Hepatocyte (in vitro differentiated cells): ENCODE measurements around the gene PAGE2. TPM values are rescaled to one million over a fixed set of nuclear protein-coding genes. Genes with fewer than 3 reads are reported as not detected.
"Not testable (repeated sequence)": the region's sequence is repeated elsewhere in the genome, so short reads cannot be mapped to it uniquely, and the experiment has no call there.

Experiments
- DNase-seq: peaks from one replicate; pipeline ENCODE4 v3.0.0-alpha.2; 2016; ENCODE audit warnings: low spot score
- H2AFZ ChIP-seq: fragments of 200-600 bp; sonication (generic); 2 replicates; pipeline ENCODE4 v1.6.0; 2016; ENCODE audit warnings: antibody characterized with exemption, mild to moderate bottlenecking
- H3K27ac ChIP-seq: fragments of 200-600 bp; sonication (generic); 2 replicates; pipeline ENCODE4 v1.5.1; 2016; ENCODE audit warnings: mild to moderate bottlenecking
- H3K27me3 ChIP-seq: fragments of 200-600 bp; sonication (generic); 2 replicates; pipeline ENCODE4 v1.6.1; 2016
- H3K36me3 ChIP-seq: fragments of 200-600 bp; sonication (generic); replicated peaks from 2 replicates; pipeline ENCODE4 v1.5.1; 2016; ENCODE audit warnings: low read depth; ENCODE audit not compliant: insufficient read depth
- H3K4me1 ChIP-seq: fragments of 200-600 bp; sonication (generic); 2 replicates; pipeline ENCODE4 v1.5.1; 2016; ENCODE audit warnings: mild to moderate bottlenecking, moderate library complexity; ENCODE audit not compliant: insufficient read depth
- H3K4me2 ChIP-seq: fragments of 200-600 bp; sonication (generic); 2 replicates; pipeline ENCODE4 v1.6.0; 2016
- H3K4me3 ChIP-seq: fragments of 200-600 bp; sonication (generic); 2 replicates; pipeline ENCODE4 v1.5.1; 2016; ENCODE audit warnings: mild to moderate bottlenecking
- H3K79me2 ChIP-seq: fragments of 200-600 bp; sonication (generic); 2 replicates; pipeline ENCODE4 v1.6.0; 2017; ENCODE audit warnings: mild to moderate bottlenecking
- H3K9me2 ChIP-seq: fragments of 200-600 bp; sonication (generic); replicated peaks from 2 replicates; pipeline ENCODE4 v1.6.0; 2017; ENCODE audit warnings: mild to moderate bottlenecking; ENCODE audit not compliant: insufficient read depth
- H3K9me3 ChIP-seq: fragments of 200-600 bp; sonication (generic); 2 replicates; pipeline ENCODE4 v1.5.1; 2016; ENCODE audit warnings: low read depth, mild to moderate bottlenecking
- H4K20me1 ChIP-seq: fragments of 200-600 bp; sonication (generic); 2 replicates; pipeline ENCODE4 v1.6.0; 2016; ENCODE audit warnings: mild to moderate bottlenecking; ENCODE audit not compliant: insufficient read depth, poor library complexity, severe bottlenecking
- EZH2 ChIP-seq: fragments of 200-600 bp; sonication (generic); IDR thresholded peaks from 2 replicates; pipeline ENCODE4 v1.6.1; 2016; ENCODE audit warnings: antibody characterized with exemption, mild to moderate bottlenecking, borderline replicate concordance
- EZH2phosphoT487 ChIP-seq: fragments of 200-600 bp; sonication (generic); IDR thresholded peaks from one replicate; pipeline ENCODE4 v1.6.1; 2018; ENCODE audit warnings: antibody characterized with exemption, mild to moderate bottlenecking, low read depth, moderate library complexity; ENCODE audit not compliant: unreplicated experiment, severe bottlenecking
- WGBS: methylation state at CpG from one replicate; pipeline ENCODE4 v1.1.6; 2016; ENCODE audit warnings: low lambda C conversion rate; ENCODE audit errors: missing lambda C conversion rate; 5-methylcytosine and 5-hydroxymethylcytosine counted together
- polyA plus RNA-seq: library from polyadenylated mRNA; unstranded; fragments of >200 nt; fragmentation: Nextera tagmentation; extraction: Ambion mirVana; gene quantifications from 2 replicates; pipeline ENCODE4 v1.2.1, GENCODE V29; 2016
- total RNA-seq: library from RNA; depleted of rRNA; stranded (reverse); fragments of >200 nt; gene quantifications from 2 replicates; pipeline ENCODE4 v1.2.3, GENCODE V29; 2014
- TF ChIP-seq, protein P1 (sequence below): fragments of 200-600 bp; sonication (generic); IDR thresholded peaks from 2 replicates; pipeline ENCODE4 v1.5.1; 2016; ENCODE audit warnings: antibody characterized with exemption, mild to moderate bottlenecking; ENCODE audit not compliant: poor library complexity

PAGE2 gene
- total and polyA plus RNA-seq, 2 experiments from 2014 or later, result not detected

DNA sequence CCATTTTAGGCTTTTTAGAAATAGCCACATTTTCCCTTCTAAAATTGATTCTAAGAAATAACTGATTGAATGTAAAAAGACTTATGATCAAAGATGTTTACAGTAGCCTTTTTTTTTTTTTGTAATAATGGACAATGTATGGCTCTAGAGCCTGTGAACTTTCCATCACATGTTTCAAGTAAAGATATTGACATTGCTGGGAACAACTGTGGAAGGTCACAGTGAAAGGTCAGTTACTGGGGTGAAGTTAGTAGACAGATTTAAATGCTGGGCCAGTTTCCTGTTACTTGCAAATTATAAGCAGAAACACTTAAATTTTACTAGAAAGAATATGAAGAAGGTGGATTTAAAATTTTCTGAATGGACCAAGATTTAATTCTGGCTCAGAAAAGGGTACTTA lies 18.4 kb downstream of the PAGE2 start:
- Histone ChIP-seq H3K79me2 (no peaks in the 10 kb centered on the region), H3K9me3 (no peaks in the 10 kb centered on the region), H4K20me1 (no peaks in the 10 kb centered on the region), H3K27ac (no peak overlapping the region), H3K4me3 (no peak overlapping the region), H3K4me1 (no peaks in the 10 kb centered on the region), H3K4me2 (no peak overlapping the region), H2AFZ (no peak overlapping the region), H3K27me3 (no peaks in the 10 kb centered on the region), H3K36me3 (no peaks in the 10 kb centered on the region), H3K9me2 (no peaks in the 10 kb centered on the region)
- TF ChIP-seq EZH2 (no peak), EZH2phosphoT487 (no peak)
- TF ChIP-seq, protein P1, sequence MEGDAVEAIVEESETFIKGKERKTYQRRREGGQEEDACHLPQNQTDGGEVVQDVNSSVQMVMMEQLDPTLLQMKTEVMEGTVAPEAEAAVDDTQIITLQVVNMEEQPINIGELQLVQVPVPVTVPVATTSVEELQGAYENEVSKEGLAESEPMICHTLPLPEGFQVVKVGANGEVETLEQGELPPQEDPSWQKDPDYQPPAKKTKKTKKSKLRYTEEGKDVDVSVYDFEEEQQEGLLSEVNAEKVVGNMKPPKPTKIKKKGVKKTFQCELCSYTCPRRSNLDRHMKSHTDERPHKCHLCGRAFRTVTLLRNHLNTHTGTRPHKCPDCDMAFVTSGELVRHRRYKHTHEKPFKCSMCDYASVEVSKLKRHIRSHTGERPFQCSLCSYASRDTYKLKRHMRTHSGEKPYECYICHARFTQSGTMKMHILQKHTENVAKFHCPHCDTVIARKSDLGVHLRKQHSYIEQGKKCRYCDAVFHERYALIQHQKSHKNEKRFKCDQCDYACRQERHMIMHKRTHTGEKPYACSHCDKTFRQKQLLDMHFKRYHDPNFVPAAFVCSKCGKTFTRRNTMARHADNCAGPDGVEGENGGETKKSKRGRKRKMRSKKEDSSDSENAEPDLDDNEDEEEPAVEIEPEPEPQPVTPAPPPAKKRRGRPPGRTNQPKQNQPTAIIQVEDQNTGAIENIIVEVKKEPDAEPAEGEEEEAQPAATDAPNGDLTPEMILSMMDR, result no peak
- DNase-seq, result no peak

DNA sequence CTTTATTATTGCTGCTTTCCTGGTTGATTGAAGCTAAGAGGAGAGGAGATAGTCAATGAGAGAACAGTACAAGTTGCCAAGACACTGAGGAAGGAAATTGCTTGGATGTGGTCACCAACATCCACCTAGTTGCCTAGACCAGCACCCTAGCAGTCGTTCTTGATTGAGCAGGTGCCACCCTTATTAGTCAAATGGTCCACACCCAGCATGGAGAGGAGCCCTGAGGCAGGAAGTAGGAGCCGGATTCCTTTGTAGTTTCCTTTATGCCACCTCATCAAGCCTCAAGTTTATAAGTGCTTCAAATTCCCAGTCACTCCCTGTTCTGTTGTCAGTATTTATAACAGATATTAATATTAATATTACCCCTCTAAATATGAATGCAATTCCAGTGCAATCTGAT lies 19.1 kb downstream of the PAGE2 start:
- Histone ChIP-seq H3K79me2 (no peaks in the 10 kb centered on the region), H3K36me3 (no peaks in the 10 kb centered on the region), H4K20me1 (no peaks in the 10 kb centered on the region), H3K27ac (no peak overlapping the region), H3K9me3 (no peaks in the 10 kb centered on the region), H3K27me3 (no peaks in the 10 kb centered on the region), H3K4me1 (no peaks in the 10 kb centered on the region), H3K4me3 (no peak overlapping the region), H2AFZ (no peak overlapping the region), H3K4me2 (no peak overlapping the region), H3K9me2 (no peaks in the 10 kb centered on the region)
- TF ChIP-seq EZH2 (no peak), EZH2phosphoT487 (no peak)
- TF ChIP-seq, protein P1, result no peak
- DNase-seq, result no peak
- WGBS, result 53% methylated on average over 2 of the region's 2 CpGs

DNA sequence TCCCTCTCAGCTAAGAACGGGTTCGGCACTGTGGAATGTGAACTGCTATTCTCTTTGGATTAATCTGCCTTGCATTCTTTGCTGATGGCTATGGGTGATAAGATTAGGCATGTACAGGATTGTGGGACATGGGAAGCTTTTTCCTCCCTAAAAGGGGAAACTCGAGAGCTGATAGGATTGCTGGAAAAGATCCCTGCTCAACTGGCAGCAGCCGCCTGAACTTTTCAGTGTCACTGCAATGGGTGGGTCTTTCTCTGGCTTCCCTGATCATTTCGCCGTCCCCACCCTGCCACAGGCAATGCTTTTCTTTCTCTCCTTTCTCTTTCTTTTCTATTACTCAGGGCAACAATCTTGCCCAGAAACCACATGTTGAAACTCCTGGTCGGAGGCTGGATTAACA lies 20.5 kb downstream of the PAGE2 start:
- H3K79me2 ChIP-seq, result no peaks in the 10 kb centered on the region
- no peak overlapping the region for H3K4me2 ChIP-seq
- H3K9me2 ChIP-seq, result no peaks in the 10 kb centered on the region
- DNase-seq, result no peak
- TF ChIP-seq EZH2, result no peak
- TF ChIP-seq, protein P1, result no peak
- TF ChIP-seq EZH2phosphoT487, result no peak
- 52% methylated on average over 6 of the region's 7 CpGs for WGBS
- no peak overlapping the region for H2AFZ ChIP-seq
- no peaks in the 10 kb centered on the region for H3K27me3 ChIP-seq
- H4K20me1 ChIP-seq, result no peaks in the 10 kb centered on the region
- no peaks in the 10 kb centered on the region for H3K9me3 ChIP-seq
- peak overlapping the region; percentile 39 for H3K27ac ChIP-seq
- no peaks in the 10 kb centered on the region for H3K36me3 ChIP-seq
- H3K4me3 ChIP-seq, result no peak overlapping the region
- H3K4me1 ChIP-seq, result no peaks in the 10 kb centered on the region

DNA sequence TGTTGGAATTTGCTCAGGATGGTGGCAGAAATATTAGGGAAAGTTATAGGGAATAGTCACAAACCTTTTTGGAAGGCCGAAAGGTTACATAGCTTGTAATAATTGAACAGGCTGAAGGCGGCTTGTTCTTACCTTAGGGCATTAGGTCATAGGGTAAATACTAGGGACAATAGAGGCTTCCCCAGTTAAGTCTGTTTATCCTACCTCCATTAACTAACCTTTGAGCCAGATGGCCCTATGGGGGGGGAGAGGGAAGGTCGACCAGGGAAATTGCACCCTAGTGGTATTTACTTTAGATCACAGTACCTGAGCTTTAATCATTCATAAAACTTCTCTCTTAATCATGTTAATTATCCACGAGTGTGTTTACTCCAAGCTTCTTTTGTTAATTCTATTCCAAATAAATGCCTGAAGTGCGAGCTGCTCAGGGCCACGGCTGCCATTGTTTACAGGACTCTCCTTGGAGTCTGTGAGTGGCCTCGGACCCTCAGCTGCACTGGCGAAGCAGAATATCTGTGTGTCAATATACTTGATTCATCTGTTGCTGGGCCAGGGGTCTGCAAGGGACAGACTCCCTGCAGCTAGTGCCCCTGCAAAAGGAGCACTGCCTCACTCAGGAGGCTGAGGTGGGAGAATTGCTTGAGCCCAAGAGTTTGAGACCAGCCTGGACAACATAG lies 22.9 kb downstream of the PAGE2 start:
- no peak overlapping the region for H2AFZ ChIP-seq
- no peak for TF ChIP-seq EZH2
- TF ChIP-seq, protein P1, result no peak
- TF ChIP-seq EZH2phosphoT487, result no peak
- no peak overlapping the region for H3K4me2 ChIP-seq
- no peaks in the 10 kb centered on the region for H3K27me3 ChIP-seq
- peaks cover 5% of the 10 kb centered on the region for H3K4me1 ChIP-seq
- no peaks in the 10 kb centered on the region for H3K9me3 ChIP-seq
- no peak for DNase-seq
- H3K9me2 ChIP-seq, result no peaks in the 10 kb centered on the region
- 49% methylated on average over 8 of the region's 8 CpGs for WGBS
- no peaks in the 10 kb centered on the region for H3K79me2 ChIP-seq
- H3K27ac ChIP-seq, result peak overlapping the region; percentile 69
- no peak overlapping the region for H3K4me3 ChIP-seq
- no peaks in the 10 kb centered on the region for H3K36me3 ChIP-seq
- H4K20me1 ChIP-seq, result no peaks in the 10 kb centered on the region

DNA sequence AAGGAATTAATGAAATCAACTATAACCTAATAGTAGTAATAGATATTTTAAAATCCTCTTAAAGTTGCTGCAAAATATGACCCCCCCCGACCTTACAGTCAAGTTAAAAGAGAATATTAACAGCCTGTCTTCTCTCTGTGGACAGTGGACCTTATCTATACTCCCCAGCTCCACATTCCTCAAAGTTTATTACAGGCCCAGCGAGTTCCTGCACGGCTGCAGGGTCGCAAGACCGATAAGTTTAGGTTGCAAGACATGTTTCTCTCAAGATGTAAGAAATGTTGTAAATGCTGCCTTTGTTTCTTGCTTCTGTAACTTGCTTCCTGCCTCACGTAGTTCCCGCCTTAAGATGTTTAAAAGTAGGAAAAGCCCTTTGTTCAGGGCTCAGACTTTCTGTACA lies 27.8 kb downstream of the PAGE2 start:
- not testable (repeated sequence) for H2AFZ ChIP-seq, H3K9me2 ChIP-seq, H3K36me3 ChIP-seq, H3K27me3 ChIP-seq, H4K20me1 ChIP-seq, H3K4me2 ChIP-seq, H3K79me2 ChIP-seq, H3K9me3 ChIP-seq, DNase-seq, H3K4me3 ChIP-seq
- WGBS, result 27% methylated on average over 7 of the region's 7 CpGs
- peak overlapping the region; percentile 20 for H3K27ac ChIP-seq
- peaks cover 26% of the 10 kb centered on the region for H3K4me1 ChIP-seq
